ENCODE data around the gene AGAP1. TPM values are rescaled to one million over a fixed set of nuclear protein-coding genes. Genes with fewer than 3 reads are reported as not detected.

AGAP1 gene
- total RNA-seq, 1 donor, result 12.3 TPM

GRCh38 chr2:236158969-236159777 is 665.3 kb downstream of the AGAP1 start:
- no peak for TF ChIP-seq CTCF (IDR thresholded peaks at IDR 0.05; ENCODE audit: insufficient read depth, low read length)
- H3K4me3 ChIP-seq (ENCODE audit: low read depth, low read length), result no peak overlapping the region
- DNase-seq (ENCODE audit: low read depth), result no peak

GRCh38 chr2:236159778-236160170 is 665.9 kb downstream of the AGAP1 start:
- no peak overlapping the region for H3K4me3 ChIP-seq (ENCODE audit: low read depth, low read length)
- no peak for DNase-seq (ENCODE audit: low read depth)
- no peak for TF ChIP-seq CTCF (IDR thresholded peaks at IDR 0.05; ENCODE audit: insufficient read depth, low read length)

- no peak for DNase-seq (ENCODE audit: low read depth)
- no peak for TF ChIP-seq CTCF (IDR thresholded peaks at IDR 0.05; ENCODE audit: insufficient read depth, low read length)
- no peak overlapping the region for H3K4me3 ChIP-seq (ENCODE audit: low read depth, low read length)
These were observed 666.7 kb downstream of the AGAP1 start for GRCh38 chr2:236160366-236161081.

- no peak for DNase-seq (ENCODE audit: low read depth)
- no peak for TF ChIP-seq CTCF (IDR thresholded peaks at IDR 0.05; ENCODE audit: insufficient read depth, low read length)
- H3K4me3 ChIP-seq (ENCODE audit: low read depth, low read length), result no peak overlapping the region
These were observed 667.2 kb downstream of the AGAP1 start for GRCh38 chr2:236161082-236161462.

GRCh38 chr2:236161531-236161930 is 667.7 kb downstream of the AGAP1 start:
- no peak overlapping the region for H3K4me3 ChIP-seq (ENCODE audit: low read depth, low read length)
- no peak for TF ChIP-seq CTCF (IDR thresholded peaks at IDR 0.05; ENCODE audit: insufficient read depth, low read length)
- DNase-seq (ENCODE audit: low read depth), result no peak

GRCh38 chr2:236162031-236162845 is 668.4 kb downstream of the AGAP1 start:
- no peak overlapping the region for H3K4me3 ChIP-seq (ENCODE audit: low read depth, low read length)
- no peak for TF ChIP-seq CTCF (IDR thresholded peaks at IDR 0.05; ENCODE audit: insufficient read depth, low read length)
- no peak for DNase-seq (ENCODE audit: low read depth)
